ENCODE results near the gene CMSS1.

CMSS1 gene

GRCh38 chr3:99817437-99818240 lies at the start of gene CMSS1:
TSS of gene CMSS1 (plus strand) at chr3:99817862.
- peak; percentile 89 for DNase-seq (ENCODE audit: low spot score)

- no peak for DNase-seq (ENCODE audit: low spot score)
These were observed 49.5 kb upstream of the CMSS1 start for GRCh38 chr3:99768126-99768525.

- no peak for DNase-seq (ENCODE audit: low spot score)
These were observed 48.7 kb upstream of the CMSS1 start for GRCh38 chr3:99768808-99769501.

- no peak for DNase-seq (ENCODE audit: low spot score)
These were observed 45.5 kb upstream of the CMSS1 start for GRCh38 chr3:99772171-99772570.

- no peak for DNase-seq (ENCODE audit: low spot score)
These were observed 45.0 kb upstream of the CMSS1 start for GRCh38 chr3:99772671-99773070.

GRCh38 chr3:99774467-99774866 lies 43.2 kb upstream of the CMSS1 start:
- no peak for DNase-seq (ENCODE audit: low spot score)

GRCh38 chr3:99776516-99777209 lies 41.0 kb upstream of the CMSS1 start:
- DNase-seq (ENCODE audit: low spot score): no peak

GRCh38 chr3:99777210-99777549 lies 40.5 kb upstream of the CMSS1 start:
- DNase-seq (ENCODE audit: low spot score): no peak

GRCh38 chr3:99777708-99778107 lies 40.0 kb upstream of the CMSS1 start:
- no peak for DNase-seq (ENCODE audit: low spot score)

GRCh38 chr3:99780749-99781148 lies 36.9 kb upstream of the CMSS1 start:
- no peak for DNase-seq (ENCODE audit: low spot score)

- no peak for DNase-seq (ENCODE audit: low spot score)
These were observed 35.9 kb upstream of the CMSS1 start for GRCh38 chr3:99781761-99782160.

GRCh38 chr3:99783011-99783573 lies 34.6 kb upstream of the CMSS1 start:
- no peak for DNase-seq (ENCODE audit: low spot score)

GRCh38 chr3:99789011-99789721 lies 28.5 kb upstream of the CMSS1 start:
- peak; percentile 14 for DNase-seq (ENCODE audit: low spot score)

GRCh38 chr3:99794485-99794884 lies 23.2 kb upstream of the CMSS1 start:
- DNase-seq (ENCODE audit: low spot score): no peak

GRCh38 chr3:99795573-99795972 lies 22.1 kb upstream of the CMSS1 start:
- DNase-seq (ENCODE audit: low spot score): no peak

GRCh38 chr3:99799422-99799821 lies 18.2 kb upstream of the CMSS1 start:
- no peak for DNase-seq (ENCODE audit: low spot score)

GRCh38 chr3:99803297-99803696 lies 14.4 kb upstream of the CMSS1 start:
- no peak for DNase-seq (ENCODE audit: low spot score)

GRCh38 chr3:99805160-99805559 lies 12.5 kb upstream of the CMSS1 start:
- DNase-seq (ENCODE audit: low spot score): no peak

GRCh38 chr3:99808163-99808794 lies 9.4 kb upstream of the CMSS1 start:
- DNase-seq (ENCODE audit: low spot score): peak; percentile 41

- DNase-seq (ENCODE audit: low spot score): no peak
These were observed 8.1 kb upstream of the CMSS1 start for GRCh38 chr3:99809565-99809964.

GRCh38 chr3:99810403-99810802 lies 7.3 kb upstream of the CMSS1 start:
- no peak for DNase-seq (ENCODE audit: low spot score)

- no peak for DNase-seq (ENCODE audit: low spot score)
These were observed 620 bp upstream of the CMSS1 start for GRCh38 chr3:99817047-99817436.

Data from germinal center (tissue), 1 donor.